Measurements from ENCODE around the gene NR4A1.

- TF ChIP-seq, protein P1, sequence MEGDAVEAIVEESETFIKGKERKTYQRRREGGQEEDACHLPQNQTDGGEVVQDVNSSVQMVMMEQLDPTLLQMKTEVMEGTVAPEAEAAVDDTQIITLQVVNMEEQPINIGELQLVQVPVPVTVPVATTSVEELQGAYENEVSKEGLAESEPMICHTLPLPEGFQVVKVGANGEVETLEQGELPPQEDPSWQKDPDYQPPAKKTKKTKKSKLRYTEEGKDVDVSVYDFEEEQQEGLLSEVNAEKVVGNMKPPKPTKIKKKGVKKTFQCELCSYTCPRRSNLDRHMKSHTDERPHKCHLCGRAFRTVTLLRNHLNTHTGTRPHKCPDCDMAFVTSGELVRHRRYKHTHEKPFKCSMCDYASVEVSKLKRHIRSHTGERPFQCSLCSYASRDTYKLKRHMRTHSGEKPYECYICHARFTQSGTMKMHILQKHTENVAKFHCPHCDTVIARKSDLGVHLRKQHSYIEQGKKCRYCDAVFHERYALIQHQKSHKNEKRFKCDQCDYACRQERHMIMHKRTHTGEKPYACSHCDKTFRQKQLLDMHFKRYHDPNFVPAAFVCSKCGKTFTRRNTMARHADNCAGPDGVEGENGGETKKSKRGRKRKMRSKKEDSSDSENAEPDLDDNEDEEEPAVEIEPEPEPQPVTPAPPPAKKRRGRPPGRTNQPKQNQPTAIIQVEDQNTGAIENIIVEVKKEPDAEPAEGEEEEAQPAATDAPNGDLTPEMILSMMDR (optimal IDR thresholded peaks at IDR 0.05 in 1 of 3, IDR thresholded peaks at IDR 0.05 in 1 of 3, conservative IDR thresholded peaks at IDR 0.05 in 1 of 3; ENCODE audit: extremely low read depth in 1 of 3, insufficient read depth in 2 of 3, low read length in 3 of 3): peak; percentile 74 to 86 (median 81)
- no peak for TF ChIP-seq EZH2 (IDR thresholded peaks at IDR 0.05; ENCODE audit: low read length)
Measured at GRCh38 chr12:52004042-52004648, 47.1 kb upstream of the NR4A1 start.

Measured in keratinocyte (primary cell).